SK-N-SH (cell line): ENCODE measurements around the gene GALM. TPM values are rescaled to one million over a fixed set of nuclear protein-coding genes. Genes with fewer than 3 reads are reported as not detected.
A peak's percentile ranks its signal among the peaks of the same experiment; 100 is the strongest.

Source experiments
- CTCF ChIA-PET: fragments of 300-600, 350-600 bp; formaldehyde crosslinking; extraction: SDS; loops from one replicate; lab custom pipeline; 2021; lab: Yijun Ruan, JAX
- POLR2A ChIA-PET: fragments of 350-600 bp; sonication (Branson Sonifier 250); formaldehyde crosslinking; extraction: SDS; loops from one replicate; lab custom pipeline; 2020; ENCODE audit warnings: antibody characterized with exemption, inconsistent platforms; lab: Yijun Ruan, JAX
- DNase-seq: peaks from one replicate; pipeline ENCODE4 v3.0.0; 2012
- H2AFZ ChIP-seq: fragments of 200-600 bp; sonication (generic); 2 replicates; pipeline ENCODE4 v1.8.1; 2016; ENCODE audit warnings: antibody characterized with exemption, mild to moderate bottlenecking, low read depth
- H3F3A ChIP-seq: fragments of 200-600 bp; sonication (generic); replicated peaks from 2 replicates; pipeline ENCODE3; 2016; ENCODE audit warnings: antibody characterized with exemption, mild to moderate bottlenecking; ENCODE audit not compliant: insufficient read depth
- H3K27ac ChIP-seq, 2 experiments: fragments of 200-500 bp in 1 of 2; fragments of 200-600 bp in 1 of 2; sonication (Bioruptor generic) in 1 of 2; sonication (generic), shearing (Covaris generic) in 1 of 2; 2 replicates each; pipeline versions ENCODE4 v1.5.1 to v1.6.1; 2014 to 2016; ENCODE audit warnings: low read depth in 2 of 2, inconsistent platforms in 1 of 2, low read length in 1 of 2, mild to moderate bottlenecking in 1 of 2, mixed read lengths in 1 of 2
- H3K27me3 ChIP-seq: fragments of 200-600 bp; sonication (generic), shearing (Covaris generic); 2 replicates; pipeline ENCODE4 v1.6.1; 2016; ENCODE audit warnings: mixed run types; ENCODE audit not compliant: insufficient read depth
- H3K36me3 ChIP-seq, 2 experiments: fragments of 200-500 bp in 1 of 2; fragments of 200-600 bp in 1 of 2; sonication (Bioruptor generic) in 1 of 2; sonication (generic) in 1 of 2; replicated peaks in 1 of 2; 2 replicates each; pipeline versions ENCODE3 to v1.5.1; 2014 to 2016; ENCODE audit warnings: low read length in 1 of 2, mild to moderate bottlenecking in 1 of 2; ENCODE audit not compliant: insufficient read depth in 2 of 2, control insufficient read depth in 1 of 2
- H3K4me1 ChIP-seq, 2 experiments: fragments of 200-500 bp in 1 of 2; fragments of 200-600 bp in 1 of 2; sonication (Bioruptor generic) in 1 of 2; sonication (generic), shearing (Covaris generic) in 1 of 2; 2 replicates each; pipeline versions ENCODE4 v1.5.1 to v1.6.1; 2014 to 2016; ENCODE audit warnings: low read depth in 1 of 2, low read length in 1 of 2, mixed run types in 1 of 2; ENCODE audit not compliant: insufficient read depth in 2 of 2, control insufficient read depth in 1 of 2
- H3K4me2 ChIP-seq: fragments of 200-600 bp; sonication (generic), shearing (Covaris generic); 2 replicates; pipeline ENCODE4 v1.6.1; 2017; ENCODE audit warnings: mixed run types
- H3K4me3 ChIP-seq, 2 experiments: fragments of 200-500 bp in 1 of 2; fragments of 200-600 bp in 1 of 2; sonication (Bioruptor generic) in 1 of 2; sonication (generic), shearing (Covaris generic) in 1 of 2; 2 replicates each; pipeline versions ENCODE4 v1.5.1 to v1.8.1; 2014 to 2016; ENCODE audit warnings: low read depth in 2 of 2, inconsistent platforms in 1 of 2, low read length in 1 of 2, mild to moderate bottlenecking in 1 of 2, mixed read lengths in 1 of 2, moderate library complexity in 1 of 2
- H3K79me2 ChIP-seq: fragments of 200-600 bp; sonication (generic); 2 replicates; pipeline ENCODE4 v1.8.1; 2017; ENCODE audit warnings: mild to moderate bottlenecking; ENCODE audit not compliant: insufficient read depth
- H3K9ac ChIP-seq: fragments of 200-600 bp; sonication (generic); 2 replicates; pipeline ENCODE4 v1.6.1; 2017; ENCODE audit warnings: mixed run types
- H3K9me2 ChIP-seq: fragments of 200-600 bp; sonication (generic); 2 replicates; pipeline ENCODE4 v1.6.1; 2017; ENCODE audit warnings: mixed run types
- H3K9me3 ChIP-seq: fragments of 200-600 bp; sonication (generic); 2 replicates; pipeline ENCODE4 v1.6.1; 2017; ENCODE audit warnings: mixed run types, mild to moderate bottlenecking, moderate library complexity
- H4K20me1 ChIP-seq: fragments of 200-600 bp; sonication (generic); 2 replicates; pipeline ENCODE4 v1.6.1; 2017; ENCODE audit warnings: mild to moderate bottlenecking, mixed run types; ENCODE audit not compliant: insufficient read depth
- GATA2 ChIP-seq: sonication (generic); formaldehyde crosslinking; IDR thresholded peaks from 2 replicates; pipeline ENCODE4 v1.5.0; 2020; ENCODE audit warnings: mild to moderate bottlenecking, missing genetic modification reagents
- RAD21 ChIP-seq: IDR thresholded peaks from 2 replicates; pipeline ENCODE4 v1.6.1; 2012; ENCODE audit warnings: mild to moderate bottlenecking, low read length
- TAF1 ChIP-seq: IDR thresholded peaks from 2 replicates; pipeline ENCODE4 v1.6.1; 2012; ENCODE audit warnings: low read depth, mild to moderate bottlenecking, low read length, moderate library complexity, borderline replicate concordance
- WGBS: methylation state at CpG from one replicate; pipeline ENCODE4 v1.1.6; 2017; ENCODE audit warnings: low lambda C conversion rate; 5-methylcytosine and 5-hydroxymethylcytosine counted together
- polyA plus RNA-seq, 3 experiments: library from polyadenylated mRNA; depleted of rRNA; stranded (reverse); fragments of >200 nt; gene quantifications; 2 replicates each; pipeline ENCODE4 v1.2.3, GENCODE V29; 2012
- TF ChIP-seq, protein P1 (sequence below): fragments of 200-600 bp; sonication (generic); IDR thresholded peaks from 2 replicates; pipeline ENCODE4 v1.6.1; 2017; ENCODE audit warnings: antibody characterized with exemption, mild to moderate bottlenecking, moderate library complexity
- TF ChIP-seq, protein P2 (sequence below): IDR thresholded peaks from 2 replicates; pipeline ENCODE4 v1.4.0; 2012; ENCODE audit warnings: low read depth

GALM gene
- polyA plus RNA-seq, 1 of the 3 experiments (the other 2 are of a cell fraction), result 17.9 TPM

DNA sequence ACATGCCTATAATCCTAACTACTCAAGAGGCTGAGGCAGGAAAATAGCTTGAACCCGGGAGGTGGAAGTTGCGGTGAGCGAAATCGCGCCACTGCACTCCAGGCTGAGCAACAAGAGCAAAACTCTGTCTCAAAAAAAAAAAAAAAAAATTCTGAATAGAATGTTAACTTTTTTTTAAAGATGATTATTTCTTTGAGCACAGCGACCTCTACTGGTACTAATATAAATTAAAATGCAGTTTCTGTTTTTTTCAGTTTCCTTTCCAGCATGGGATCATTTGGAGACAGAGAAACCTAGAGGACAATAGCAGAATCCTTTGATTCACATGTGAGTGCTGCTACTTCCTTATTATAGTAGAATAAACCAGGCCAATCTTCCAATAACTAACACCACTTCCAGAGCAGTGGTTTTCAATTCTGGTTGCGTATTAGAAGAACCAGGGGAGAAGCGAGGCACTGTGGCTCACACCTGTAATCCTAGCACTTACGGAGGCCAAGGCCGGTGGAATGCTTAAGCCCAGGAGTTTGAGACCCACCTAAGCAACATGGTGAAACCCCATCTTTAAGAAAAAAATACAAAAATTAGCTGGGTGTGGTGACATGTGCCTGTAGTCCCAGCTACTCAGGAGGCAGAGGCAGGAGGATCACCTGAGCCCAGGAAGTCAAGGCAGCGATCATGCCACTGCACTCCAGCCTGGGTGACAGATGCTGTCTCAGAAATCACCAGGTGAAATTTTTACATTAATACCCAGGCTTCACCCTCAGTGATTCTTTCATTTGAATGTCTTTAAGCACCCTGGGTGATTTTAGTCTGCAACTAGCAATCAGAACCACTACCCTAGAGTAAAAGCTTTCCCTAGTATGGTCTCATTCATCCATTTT, 75.2 kb downstream of the GALM start:
- Histone ChIP-seq H3K27me3 (no peaks in the 10 kb centered on the region), H3K4me1 (peaks cover 2 to 19% of the 10 kb centered on the region in 2 experiments), H2AFZ (no peak overlapping the region), H3K9me2 (no peaks in the 10 kb centered on the region), H3K4me2 (no peak overlapping the region), H3K4me3 (no peak overlapping the region), H3K79me2 (peaks cover 79% of the 10 kb centered on the region), H3K9ac (no peak overlapping the region), H3K27ac (peak overlapping the region in 1 of 2 experiments; percentile 23; a peak in 2 of 4 replicates), H4K20me1 (peaks cover 57% of the 10 kb centered on the region), H3K9me3 (no peaks in the 10 kb centered on the region), H3F3A (peaks cover 64% of the 10 kb centered on the region), H3K36me3 (peaks cover 55 to 88% of the 10 kb centered on the region in 2 experiments)
- ChIA-PET CTCF (interaction anchor here (0.6 to 4.9 kb wide), 30 partner anchors 10 to 227 kb away, joined by 3 to 39 read pairs (median 3); partner anchors contain the start of genes HNRNPLL and SRSF7), POLR2A (interaction anchor here (3.7 kb wide), 1 partner anchor 10 kb away, joined by 30 read pairs; the partner anchor contains the start of gene SRSF7)
- 88% methylated on average over 11 of the region's 11 CpGs for WGBS
- TF ChIP-seq RAD21, result peak; percentile 56
- TF ChIP-seq, protein P1, sequence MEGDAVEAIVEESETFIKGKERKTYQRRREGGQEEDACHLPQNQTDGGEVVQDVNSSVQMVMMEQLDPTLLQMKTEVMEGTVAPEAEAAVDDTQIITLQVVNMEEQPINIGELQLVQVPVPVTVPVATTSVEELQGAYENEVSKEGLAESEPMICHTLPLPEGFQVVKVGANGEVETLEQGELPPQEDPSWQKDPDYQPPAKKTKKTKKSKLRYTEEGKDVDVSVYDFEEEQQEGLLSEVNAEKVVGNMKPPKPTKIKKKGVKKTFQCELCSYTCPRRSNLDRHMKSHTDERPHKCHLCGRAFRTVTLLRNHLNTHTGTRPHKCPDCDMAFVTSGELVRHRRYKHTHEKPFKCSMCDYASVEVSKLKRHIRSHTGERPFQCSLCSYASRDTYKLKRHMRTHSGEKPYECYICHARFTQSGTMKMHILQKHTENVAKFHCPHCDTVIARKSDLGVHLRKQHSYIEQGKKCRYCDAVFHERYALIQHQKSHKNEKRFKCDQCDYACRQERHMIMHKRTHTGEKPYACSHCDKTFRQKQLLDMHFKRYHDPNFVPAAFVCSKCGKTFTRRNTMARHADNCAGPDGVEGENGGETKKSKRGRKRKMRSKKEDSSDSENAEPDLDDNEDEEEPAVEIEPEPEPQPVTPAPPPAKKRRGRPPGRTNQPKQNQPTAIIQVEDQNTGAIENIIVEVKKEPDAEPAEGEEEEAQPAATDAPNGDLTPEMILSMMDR, result peak; percentile 75
- TF ChIP-seq, protein P2, sequence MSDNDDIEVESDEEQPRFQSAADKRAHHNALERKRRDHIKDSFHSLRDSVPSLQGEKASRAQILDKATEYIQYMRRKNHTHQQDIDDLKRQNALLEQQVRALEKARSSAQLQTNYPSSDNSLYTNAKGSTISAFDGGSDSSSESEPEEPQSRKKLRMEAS, result no peak
- DNase-seq, result peak; percentile 50

- POLR2A ChIA-PET, result interaction anchor here (1.2 to 3.7 kb wide), 5 partner anchors 8 to 210 kb away, joined by 3 to 30 read pairs (median 3); partner anchors contain the start of gene SRSF7
- H3K36me3 ChIP-seq, result peaks cover 66 to 95% of the 10 kb centered on the region in 2 experiments
- H3F3A ChIP-seq, result peaks cover 78% of the 10 kb centered on the region
- H3K9ac ChIP-seq, result no peak overlapping the region
- no peak overlapping the region for H2AFZ ChIP-seq
- peaks cover 20 to 38% of the 10 kb centered on the region in 2 experiments for H3K4me1 ChIP-seq
- peaks cover 75% of the 10 kb centered on the region for H4K20me1 ChIP-seq
- H3K27me3 ChIP-seq, result no peaks in the 10 kb centered on the region
- DNase-seq, result no peak
- no peak for TF ChIP-seq GATA2 (CRISPR knock-in tag)
- TF ChIP-seq, protein P1, result no peak
- TF ChIP-seq TAF1, result no peak
- TF ChIP-seq, all 33 proteins: peak for 0
- CTCF ChIA-PET, result interaction anchor here (0.9 to 4.0 kb wide), 16 partner anchors 8 to 428 kb away, joined by 3 to 36 read pairs (median 3); partner anchors contain the start of genes HNRNPLL and SRSF7
- no peak overlapping the region for H3K4me2 ChIP-seq
- H3K9me3 ChIP-seq, result no peaks in the 10 kb centered on the region
- WGBS, result 94% methylated on average over 10 of the region's 10 CpGs
- 0 out of 4 replicates have a peak overlapping the region, but pooled peaks of 1 of the 2 experiments have one; percentile 12 for H3K27ac ChIP-seq
- no peak overlapping the region for H3K4me3 ChIP-seq
- H3K79me2 ChIP-seq, result peaks cover 98% of the 10 kb centered on the region
- H3K9me2 ChIP-seq, result no peaks in the 10 kb centered on the region
Observed at GRCh38 chr2:38742797-38743559, 77.1 kb downstream of the GALM start.
